HL-60 (cell line): ENCODE measurements around the gene MEMO1.

Experiments used
- CTCF ChIP-seq: IDR thresholded peaks from one replicate; pipeline ENCODE4 v1.5.1; 2011; ENCODE audit warnings: low read length, control low read depth, inconsistent platforms; ENCODE audit not compliant: insufficient read depth
- POLR2AphosphoS5 ChIP-seq: IDR thresholded peaks from 2 replicates; pipeline ENCODE4 v1.6.1; 2012; ENCODE audit warnings: low read depth

DNA sequence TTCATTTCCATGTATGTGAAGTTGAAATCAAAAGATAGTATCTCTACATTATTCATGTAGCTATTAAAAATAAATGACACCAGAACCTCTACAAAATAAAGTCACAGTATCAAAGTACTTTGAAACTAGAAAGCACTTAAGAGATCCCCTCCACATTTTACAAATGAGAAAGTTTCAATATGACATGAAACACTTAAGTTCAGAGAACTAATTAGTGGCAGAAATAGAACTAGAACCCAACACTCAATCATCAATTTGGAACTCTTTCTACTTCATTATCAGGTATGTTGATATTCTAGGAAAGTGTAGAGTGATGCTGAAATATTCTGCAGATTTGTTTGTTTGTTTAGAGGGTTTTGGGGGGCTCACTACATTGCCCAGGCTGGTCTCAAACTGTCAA, 145.6 kb downstream of the MEMO1 start:
- TF ChIP-seq CTCF (no peak), POLR2AphosphoS5 (no peak)
